Heart left ventricle (tissue), 13 donors: ENCODE data around the gene ZNF394.

Experiments used
- CTCF ChIP-seq, 12 donors: fragments of 200-600 bp; sonication (generic) in 4 of 12; IDR thresholded peaks; one replicate each; pipeline versions ENCODE4 v1.5.0 to v1.8.0; 2018 to 2022; ENCODE audit warnings: antibody characterized with exemption in 12 of 12, mild to moderate bottlenecking in 5 of 12
- POLR2A ChIP-seq, 2 donors: fragments of 450-650 bp; IDR thresholded peaks; one replicate each; pipeline ENCODE4 v1.6.1; 2017; ENCODE audit warnings: antibody characterized with exemption in 2 of 2, mild to moderate bottlenecking in 2 of 2, moderate library complexity in 2 of 2
- donor health status: ischemic (EF 13 %, LVEDD 7.1; RV severe dilation, severe dysfunction).
- donor health status: DM: no; HTN: yes; CAD: no.
- donor health status: DM: no; HTN: no; CAD: no.
- donor health status: ischemic (EF 25% LVEDD 6.9; RV normal size, moderate dysfunction).
- donor health status: ischemic (EF 25% LVEDD 5.7; RV mildly dilated, moderate dysfunction).
- donor health status: ischemic (EF 35%, LVEDD 5.7; RV mildly dilated, moderate dysfunction).
- donor health status: nonischemic (EF 11% LVEDD 7.7; RV severe dilation, severe dysfunction).
- donor health status: DM: yes; HTN: yes; CAD: no.
- donor health status: PGD.
- donor health status: ischemic (EF 29% LVEDD 5.4; RV normal size, mild dysfunction).
- donor health status: nonischemic (EF 23%, LVEDD 6.1; RV moderate dilation, normal function).

GRCh38 chr7:99535667-99536066, 35.6 kb upstream of the ZNF394 start:
- no peak for TF ChIP-seq CTCF (IDR thresholded peaks at IDR 0.05)
- no peak for TF ChIP-seq POLR2A (IDR thresholded peaks at IDR 0.05)
